Upper lobe of right lung (tissue), 1 donor: Measurements from ENCODE around the gene CDC20B. TPM values are rescaled to one million over a fixed set of nuclear protein-coding genes. Genes with fewer than 3 reads are reported as not detected.

Source experiments
- ATAC-seq: fragments of 200-7000 bp; cut with Tn5 transposase; one replicate; pipeline ENCODE4 v1.9.1; 2020; ENCODE audit warnings: mild to moderate bottlenecking, moderate library complexity
- DNase-seq: peaks from one replicate; pipeline ENCODE4 v3.0.0-alpha.2; 2020
- H3K27ac ChIP-seq: fragments of 200-600 bp; one replicate; pipeline ENCODE4 v1.8.0; 2022
- H3K27me3 ChIP-seq: fragments of 200-600 bp; one replicate; pipeline ENCODE4 v1.8.0; 2022; ENCODE audit warnings: mild to moderate bottlenecking
- H3K36me3 ChIP-seq: fragments of 200-600 bp; one replicate; pipeline ENCODE4 v1.8.0; 2022
- H3K4me1 ChIP-seq: fragments of 200-600 bp; one replicate; pipeline ENCODE4 v1.8.0; 2022
- H3K4me3 ChIP-seq: fragments of 200-600 bp; one replicate; pipeline ENCODE4 v1.8.0; 2022; ENCODE audit warnings: mild to moderate bottlenecking
- H3K9me3 ChIP-seq: fragments of 200-600 bp; one replicate; pipeline ENCODE4 v1.8.0; 2022
- CTCF ChIP-seq: fragments of 200-600 bp; IDR thresholded peaks from one replicate; pipeline ENCODE4 v1.8.0; 2022; ENCODE audit warnings: antibody characterized with exemption
- intact Hi-C: fragments of 100-400 bp; cut with DNase I; formaldehyde crosslinking; loops from one replicate; pipeline ENCODE4 v1.11.0; 2022
- long read RNA-seq: library from polyadenylated mRNA; unstranded; transcript quantifications from one replicate; pipeline ENCODE4 v2.0.0, GENCODE V29; 2021
- total RNA-seq: library from RNA; stranded (reverse); fragmentation: NEBNext Ultra II Directional; extraction: Animal tissue kit (Norgen Biotek cat#: 25700); gene quantifications from one replicate; pipeline ENCODE4 v1.2.1, GENCODE V29; 2021
- donor health status: DM: no; HTN: yes; CAD: no; lungs with severe emphysema.

Gene CDC20B
- total RNA-seq = not detected
- long read RNA-seq = 0 reads

- Histone ChIP-seq H3K27ac (no peak within 1 kb of the TSS), H3K27me3 (peaks cover 69% of the 10 kb centered on the region)
Observed at GRCh38 chr5:55172937-55173686, at the start of gene CDC20B. TSS of gene CDC20B (minus strand) at chr5:55173177. CDS start at chr5:55173000, 177 bp downstream.

GRCh38 chr5:55222092-55222984 is 49.4 kb upstream of the CDC20B start:
- TF ChIP-seq CTCF = no peak
- Histone ChIP-seq H3K27ac (no peak overlapping the region), H3K9me3 (no peaks in the 10 kb centered on the region), H3K27me3 (peaks cover 99% of the 10 kb centered on the region), H3K4me1 (peaks cover 21% of the 10 kb centered on the region), H3K4me3 (no peak overlapping the region), H3K36me3 (no peaks in the 10 kb centered on the region)
- intact Hi-C loops = no loop called here
- no peak for DNase-seq
- peak; percentile 9 for ATAC-seq

More at GRCh38 chr5:55172937-55173686, at the start of gene CDC20B:
- Histone ChIP-seq H3K9me3 (no peaks in the 10 kb centered on the region), H3K4me1 (peaks cover 20% of the 10 kb centered on the region), H3K36me3 (no peaks in the 10 kb centered on the region), H3K4me3 (peak within 1 kb of the TSS; percentile 41)
- TF ChIP-seq CTCF = no peak
- intact Hi-C loops = no loop called here
- DNase-seq (peak; percentile 79), ATAC-seq (peak; percentile 93)

- Histone ChIP-seq H3K36me3 (no peaks in the 10 kb centered on the region), H3K9me3 (no peaks in the 10 kb centered on the region), H3K27me3 (peaks cover 82% of the 10 kb centered on the region), H3K27ac (no peak overlapping the region), H3K4me3 (peak overlapping the region; percentile 19), H3K4me1 (peaks cover 10% of the 10 kb centered on the region)
- no peak for TF ChIP-seq CTCF
- DNase-seq (no peak), ATAC-seq (peak; percentile 16)
- intact Hi-C loops = no loop called here
Observed at GRCh38 chr5:55220433-55221185, 47.6 kb upstream of the CDC20B start.

- TF ChIP-seq CTCF = no peak
- ATAC-seq = no peak
- H3K4me1 ChIP-seq = peaks cover 10% of the 10 kb centered on the region
- H3K4me3 ChIP-seq = no peak overlapping the region
- intact Hi-C loops = no loop called here
- H3K9me3 ChIP-seq = no peaks in the 10 kb centered on the region
- H3K27ac ChIP-seq = no peak overlapping the region
- no peak for DNase-seq
- no peaks in the 10 kb centered on the region for H3K36me3 ChIP-seq
- peaks cover 73% of the 10 kb centered on the region for H3K27me3 ChIP-seq
Observed at GRCh38 chr5:55219770-55220169, 46.8 kb upstream of the CDC20B start.

GRCh38 chr5:55218967-55219366 is 46.0 kb upstream of the CDC20B start:
- no peaks in the 10 kb centered on the region for H3K9me3 ChIP-seq
- ATAC-seq = peak; percentile 82
- no peaks in the 10 kb centered on the region for H3K36me3 ChIP-seq
- H3K4me3 ChIP-seq = no peak overlapping the region
- DNase-seq = peak; percentile 93
- H3K4me1 ChIP-seq = peaks cover 10% of the 10 kb centered on the region
- H3K27ac ChIP-seq = no peak overlapping the region
- H3K27me3 ChIP-seq = peaks cover 65% of the 10 kb centered on the region
- intact Hi-C loops = no loop called here
- no peak for TF ChIP-seq CTCF
